Activated CD8-positive, alpha-beta memory T cell treated with anti-CD3 and anti-CD28 coated beads for 48 hours (primary cell): ENCODE results near the gene CELF5.
"Not testable (repeated sequence)": the region's sequence is repeated elsewhere in the genome, so short reads cannot be mapped to it uniquely, and the experiment has no call there.

Source experiments
- DNase-seq, 3 experiments: peaks; one replicate each; pipeline ENCODE4 v3.0.0-alpha.2; 2020; ENCODE audit warnings: low read depth in 2 of 3, low spot score in 2 of 3

Gene CELF5

GRCh38 chr19:3289971-3290569, 65.6 kb downstream of the CELF5 start:
- no peak for DNase-seq

- DNase-seq = not testable (repeated sequence)
Observed at GRCh38 chr19:3290858-3291257, 66.4 kb downstream of the CELF5 start.

DNA sequence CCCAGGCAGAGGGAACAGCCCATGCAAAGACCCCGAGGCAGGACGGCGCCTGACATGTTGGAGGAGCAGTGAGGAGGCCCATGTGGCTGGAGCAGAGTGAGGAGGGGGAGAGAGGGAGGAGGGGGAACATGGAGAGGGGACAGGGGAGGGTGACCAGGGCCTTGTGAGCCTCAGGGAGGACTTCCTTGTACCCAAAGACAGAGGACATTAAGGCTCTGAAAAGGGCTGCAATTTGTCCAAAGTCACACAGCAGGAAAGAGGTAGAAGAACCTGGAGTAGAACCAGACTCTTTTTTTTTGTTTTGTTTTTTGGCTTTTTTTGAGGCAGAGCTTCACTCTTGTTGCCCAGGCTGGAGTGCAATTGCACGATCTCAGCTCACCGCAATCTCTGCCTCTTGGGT, 67.2 kb downstream of the CELF5 start:
- no peak for DNase-seq

- DNase-seq = no peak
Observed at GRCh38 chr19:3292958-3293529, 68.6 kb downstream of the CELF5 start.

DNA sequence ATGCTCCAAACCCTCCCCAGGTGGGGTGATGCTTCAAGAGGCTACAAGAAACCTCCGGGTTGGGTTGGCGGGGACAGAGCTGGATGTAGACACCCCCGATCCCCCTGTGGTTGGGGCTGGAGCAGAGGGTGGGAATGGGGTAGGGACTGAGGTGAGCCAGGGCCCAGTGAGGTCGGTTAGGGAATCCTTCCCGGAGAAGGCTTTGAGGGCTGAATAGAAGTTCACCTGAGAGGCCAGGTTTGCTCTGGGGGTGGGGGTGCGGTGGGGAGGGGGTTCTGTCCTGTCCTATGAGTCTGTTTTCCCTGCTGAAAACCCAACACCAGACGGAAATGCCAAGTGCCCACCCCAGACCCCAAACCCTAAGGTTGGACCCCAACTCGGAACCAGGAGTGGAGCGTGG, 69.1 kb downstream of the CELF5 start:
- DNase-seq = no peak

DNA sequence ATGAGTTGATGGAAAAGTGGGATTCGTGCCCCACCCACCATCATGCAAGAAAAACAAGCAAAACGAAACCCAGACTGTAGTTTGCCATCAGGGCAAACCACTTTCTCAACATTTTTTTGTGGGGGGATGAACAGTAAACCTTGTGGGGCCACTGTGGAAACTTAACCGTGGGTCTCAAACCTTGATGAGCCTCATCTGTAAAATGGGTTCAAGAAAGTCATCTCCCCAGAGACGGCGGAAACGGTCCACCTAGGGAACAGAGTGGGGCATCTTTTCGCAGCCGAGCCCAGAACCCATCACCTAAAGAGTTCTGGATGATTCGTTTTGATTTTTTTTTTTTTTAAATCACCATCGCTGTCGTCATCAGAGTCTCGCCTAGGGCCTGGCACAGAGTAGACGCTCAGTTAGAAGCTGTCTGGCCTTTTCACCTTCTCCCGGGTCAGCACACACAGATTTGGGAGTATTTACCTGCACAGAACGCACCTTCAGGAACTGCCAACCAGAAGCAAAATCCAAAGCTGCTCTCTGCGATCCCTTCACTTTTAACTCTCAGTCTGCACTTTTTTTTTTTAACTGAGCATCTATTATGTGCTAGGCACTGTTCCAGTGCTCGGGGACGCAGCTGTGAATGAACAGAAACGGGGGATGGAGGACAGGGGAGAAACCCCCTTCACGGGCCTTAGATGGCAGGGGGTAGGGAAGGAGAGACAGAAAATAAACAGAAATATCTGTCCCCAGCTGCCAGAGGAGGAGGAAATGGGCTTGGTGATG, 69.8 kb downstream of the CELF5 start:
- DNase-seq = no peak

DNA sequence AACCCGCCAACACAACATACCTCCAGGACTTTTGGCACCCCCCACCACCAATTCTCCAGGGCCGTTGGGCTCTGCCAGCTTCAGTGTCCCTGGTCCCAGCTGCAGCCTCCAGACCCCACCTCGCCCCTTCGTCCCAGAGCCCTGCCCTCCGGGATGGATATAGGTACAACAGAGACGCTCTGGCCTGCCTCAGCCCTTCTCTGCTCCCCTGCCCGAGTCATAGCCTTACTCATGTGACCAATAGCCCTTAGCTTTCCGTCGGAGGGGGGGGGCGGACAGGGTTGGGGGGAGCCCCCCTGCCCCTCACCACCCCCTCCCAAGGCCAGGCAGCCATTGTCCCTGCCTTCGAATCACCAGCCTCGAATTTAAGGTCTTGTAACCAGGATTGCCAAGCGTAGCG, 71.1 kb downstream of the CELF5 start:
- no peak for DNase-seq

DNA sequence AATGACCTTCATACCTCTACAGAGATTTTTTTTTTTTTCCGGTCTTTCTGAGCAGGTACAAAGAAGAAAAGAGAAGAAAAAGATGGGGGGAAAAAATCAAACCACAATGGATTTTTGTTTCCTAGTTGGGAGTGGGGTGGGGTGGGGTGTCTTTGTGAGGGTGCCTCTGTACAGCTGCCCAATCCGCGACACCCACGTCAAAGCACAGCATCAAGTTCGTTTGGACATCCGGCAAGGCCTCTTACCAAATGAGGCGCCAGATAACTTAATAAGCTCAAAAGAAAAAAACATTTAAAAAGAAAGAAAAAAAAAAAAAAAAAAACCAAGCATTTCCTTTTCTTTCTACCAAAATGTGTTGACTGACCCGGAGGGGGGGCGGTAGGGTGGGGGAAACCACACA, 71.6 kb downstream of the CELF5 start:
- no peak for DNase-seq

- DNase-seq = no peak
Observed at GRCh38 chr19:3296446-3296845, 72.0 kb downstream of the CELF5 start.

DNA sequence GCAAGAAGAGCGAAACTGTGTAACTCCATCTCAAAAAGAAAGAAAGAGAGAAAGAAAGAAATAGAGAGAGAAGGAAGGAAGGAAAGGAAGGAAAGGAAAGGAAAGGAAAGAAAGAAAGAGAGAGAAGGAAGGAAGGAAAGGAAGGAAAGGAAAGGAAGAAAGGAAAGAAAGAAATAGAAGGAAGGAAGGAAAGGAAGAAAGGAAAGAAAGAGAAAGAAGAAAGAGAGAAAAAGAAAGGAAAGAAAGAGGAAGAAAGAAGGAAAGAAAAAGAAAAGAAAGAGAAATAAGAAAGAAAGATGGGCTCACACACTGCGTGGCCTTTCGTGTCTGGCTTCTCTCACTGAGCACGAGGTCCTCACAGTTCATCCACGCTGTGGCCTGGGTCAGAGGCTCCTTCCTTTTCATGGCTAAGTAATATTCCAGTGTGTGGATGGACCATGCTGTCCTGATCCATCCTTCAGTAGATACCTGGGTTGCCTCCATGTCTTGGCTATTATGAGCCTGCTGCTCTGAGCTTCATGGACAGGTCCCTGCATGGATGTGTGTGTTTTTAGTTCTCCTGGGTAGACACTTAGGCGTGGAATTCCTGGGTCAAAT, 74.5 kb downstream of the CELF5 start:
- DNase-seq = no peak

DNA sequence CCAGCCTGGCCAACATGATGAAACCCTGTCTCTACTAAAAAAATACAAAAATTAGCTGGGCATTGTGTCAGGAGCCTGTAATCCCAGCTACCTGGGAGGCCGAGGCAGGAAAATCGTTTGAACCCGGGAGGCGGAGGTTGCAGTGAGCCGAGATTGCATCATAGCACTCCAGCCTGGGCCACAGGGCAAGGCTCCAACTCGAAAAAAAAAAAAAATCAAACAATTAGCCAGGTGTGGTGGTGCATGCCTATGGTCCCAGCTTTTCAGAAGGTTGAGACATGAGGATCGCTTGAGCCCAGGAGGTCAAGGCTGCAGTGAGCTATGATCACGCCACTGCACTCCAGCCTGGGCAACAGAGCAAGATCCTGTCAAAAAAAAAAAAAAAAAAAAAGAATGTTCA, 76.1 kb downstream of the CELF5 start:
- not testable (repeated sequence) for DNase-seq

GRCh38 chr19:3302755-3303154, 78.3 kb downstream of the CELF5 start:
- DNase-seq = no peak

DNA sequence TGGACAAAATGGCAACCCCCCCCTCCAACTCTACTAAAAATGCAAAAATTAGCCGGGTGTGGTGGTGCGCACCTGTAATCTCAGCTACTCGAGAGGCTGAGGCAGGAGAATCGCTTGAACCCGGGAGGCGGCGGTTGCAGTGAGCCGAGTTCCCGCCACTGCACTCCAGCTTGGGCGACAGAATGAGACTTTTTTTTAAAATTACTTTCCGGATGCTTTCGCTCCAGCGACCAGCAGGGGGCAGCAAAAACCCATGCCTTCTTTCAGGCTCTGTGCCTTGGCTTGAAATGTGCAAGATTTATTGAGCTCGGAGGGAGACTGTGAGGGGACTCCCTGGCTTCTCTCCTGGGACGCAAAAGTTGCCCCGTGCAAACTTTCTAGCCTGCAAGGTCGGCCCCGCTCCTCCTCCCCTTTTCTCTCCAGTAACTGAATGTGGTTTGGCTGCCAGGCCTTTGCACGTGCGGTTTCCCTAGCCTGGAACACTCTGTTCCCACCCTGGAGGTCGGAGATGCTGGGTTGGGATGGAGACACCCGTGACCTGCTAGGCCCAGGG, 80.5 kb downstream of the CELF5 start:
- DNase-seq = peak; percentile 26 to 82 (median 78)

GRCh38 chr19:3309724-3310123, 85.3 kb downstream of the CELF5 start:
- DNase-seq = no peak

DNA sequence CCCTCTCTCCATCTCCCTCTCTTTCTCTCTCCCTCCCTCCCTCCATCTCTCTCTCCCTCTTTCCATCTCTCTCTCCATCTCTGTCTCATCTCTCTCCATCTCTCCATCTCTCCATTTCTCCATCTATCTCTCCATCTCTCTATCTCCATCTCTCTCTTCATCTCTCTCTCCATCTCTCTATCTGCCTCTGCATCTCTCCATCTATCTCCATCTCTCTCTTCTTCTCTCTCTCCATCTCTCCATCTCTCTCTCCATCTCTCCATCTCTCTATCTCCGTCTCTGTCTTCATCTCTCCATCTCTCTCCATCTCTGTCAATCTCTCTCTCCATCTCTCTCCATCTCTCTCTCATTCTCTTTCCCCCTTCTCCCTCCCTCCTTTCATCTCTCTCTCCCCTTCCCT, 85.8 kb downstream of the CELF5 start:
- DNase-seq = no peak

GRCh38 chr19:3310711-3311110, 86.2 kb downstream of the CELF5 start:
- DNase-seq = no peak

DNA sequence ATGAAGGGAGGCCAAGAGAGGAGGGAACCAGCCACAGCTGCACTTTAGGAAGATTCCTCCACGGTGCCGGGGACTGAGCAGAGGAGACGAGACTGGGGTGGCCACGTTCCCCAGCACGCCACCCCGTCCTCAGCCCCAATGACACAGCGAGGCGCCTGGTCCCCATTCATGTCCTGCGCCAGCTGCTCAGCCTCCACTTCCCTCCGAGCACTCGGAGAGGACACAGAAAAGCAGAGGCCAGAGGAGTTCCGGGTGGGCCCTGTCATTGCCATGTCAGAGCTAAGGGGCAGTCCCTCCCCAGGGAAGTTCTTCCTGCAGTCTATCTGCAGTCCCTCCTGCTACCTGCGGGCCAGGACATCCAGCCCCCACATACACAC, 88.7 kb downstream of the CELF5 start:
- DNase-seq = no peak

DNA sequence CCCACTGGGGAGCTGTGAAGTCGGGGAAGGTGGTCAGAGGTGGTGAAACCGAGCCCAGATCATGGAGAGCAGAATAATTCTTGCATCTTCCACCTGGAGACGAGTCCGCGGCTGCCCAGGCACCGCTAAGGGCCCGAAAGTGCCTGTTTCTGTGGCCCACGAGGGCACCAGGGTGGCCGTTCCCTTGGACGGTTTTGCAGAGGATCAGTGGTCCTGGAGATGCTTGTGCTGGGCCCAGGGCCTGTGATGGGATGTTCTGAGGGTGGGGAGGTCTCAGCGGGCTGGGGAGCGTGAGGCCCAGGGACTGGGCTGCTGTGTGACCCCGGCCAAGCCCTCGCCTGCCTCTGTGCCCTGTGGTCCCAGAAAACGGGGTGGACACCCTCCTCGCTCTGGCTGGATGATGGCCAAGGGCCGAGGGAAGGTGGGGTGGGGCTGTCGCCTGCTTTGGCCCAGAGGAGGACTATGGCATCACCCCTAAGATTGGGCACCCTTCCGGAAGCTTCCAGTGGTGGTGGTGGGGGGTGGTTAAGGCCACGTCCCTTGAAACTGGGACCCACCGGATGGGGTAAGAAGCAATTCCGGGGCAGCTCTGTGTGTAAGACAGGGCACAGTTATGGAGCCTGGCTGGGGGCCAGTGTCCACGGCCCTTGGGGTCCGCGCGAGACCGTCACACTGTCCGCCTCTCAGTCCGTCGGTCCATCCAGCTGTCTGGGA, 90.7 kb downstream of the CELF5 start:
- no peak for DNase-seq

- DNase-seq = no peak
Observed at GRCh38 chr19:3315676-3315973, 91.2 kb downstream of the CELF5 start.

DNA sequence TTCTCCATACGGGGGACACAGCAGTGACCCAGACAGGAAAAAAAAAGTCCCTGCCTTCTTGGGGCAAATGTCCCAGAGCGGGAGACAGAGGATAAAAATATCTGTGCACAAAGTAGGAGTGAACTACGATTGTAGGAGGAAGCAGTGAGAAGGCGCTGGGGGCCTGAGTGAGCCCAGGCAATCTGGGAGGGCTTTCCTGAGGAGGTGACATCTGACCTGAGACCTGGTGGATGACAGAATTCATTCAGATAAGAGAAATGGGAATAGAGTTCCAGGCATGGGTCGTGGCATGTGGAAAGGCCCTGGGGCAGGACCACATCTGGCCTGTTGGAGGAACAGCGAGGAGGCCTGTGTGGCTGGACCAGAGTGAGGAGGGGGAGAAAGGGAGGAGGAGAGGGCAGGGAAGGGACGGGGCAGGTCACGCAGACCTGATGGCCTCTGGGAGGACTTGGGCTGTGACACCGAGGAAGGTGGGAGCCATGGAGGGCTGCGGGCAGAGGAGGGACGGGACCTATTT, 91.7 kb downstream of the CELF5 start:
- no peak for DNase-seq

DNA sequence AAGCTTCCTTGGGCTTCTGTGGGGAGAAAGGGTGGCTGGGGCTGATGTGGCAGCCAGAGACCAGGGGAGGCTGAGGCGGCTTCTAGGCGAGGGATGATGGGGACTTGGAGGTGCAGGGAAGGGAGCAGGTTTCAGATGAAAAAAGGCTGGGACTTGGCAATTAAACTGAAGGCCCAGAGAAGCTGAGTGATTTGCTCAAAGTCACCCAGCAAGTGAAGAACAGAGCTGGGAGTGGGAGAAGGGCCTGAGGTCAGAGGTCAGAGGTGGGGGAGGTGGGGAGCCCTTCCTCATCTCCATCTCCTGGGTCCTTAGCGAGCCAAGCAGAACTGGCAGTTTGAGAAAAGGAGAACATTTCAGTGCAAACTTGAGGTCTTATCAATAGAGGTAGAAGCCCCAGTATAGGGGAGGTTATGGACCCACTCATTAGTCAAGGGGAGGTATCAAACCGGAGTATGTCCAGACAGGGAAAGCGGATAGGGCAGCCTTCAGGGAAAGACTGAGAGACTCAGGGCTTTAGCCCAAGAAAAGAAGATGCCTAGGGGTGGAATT, 92.3 kb downstream of the CELF5 start:
- DNase-seq = no peak
